Gastrocnemius medialis (tissue), 4 donors: Measurements from ENCODE around the gene LONRF2.

Experiments
- POLR2A ChIP-seq, 2 donors: fragments of 450-650 bp; IDR thresholded peaks; one replicate each; pipeline ENCODE4 v1.6.1; 2017; ENCODE audit warnings: antibody characterized with exemption in 2 of 2, mild to moderate bottlenecking in 2 of 2, moderate library complexity in 2 of 2
- TF ChIP-seq, protein P1 (sequence below), 5 experiments: fragments of 450-650 bp in 3 of 5; fragments of 200-600 bp in 2 of 5; sonication (generic) in 2 of 5; IDR thresholded peaks in 4 of 5; conservative IDR thresholded peaks in 1 of 5; 1 replicate in 4 of 5; 2 replicates in 1 of 5; pipeline ENCODE4 v1.5.1; 2016 to 2019; ENCODE audit warnings: antibody characterized with exemption in 5 of 5, mild to moderate bottlenecking in 3 of 5, moderate library complexity in 3 of 5

- TF ChIP-seq, protein P1, sequence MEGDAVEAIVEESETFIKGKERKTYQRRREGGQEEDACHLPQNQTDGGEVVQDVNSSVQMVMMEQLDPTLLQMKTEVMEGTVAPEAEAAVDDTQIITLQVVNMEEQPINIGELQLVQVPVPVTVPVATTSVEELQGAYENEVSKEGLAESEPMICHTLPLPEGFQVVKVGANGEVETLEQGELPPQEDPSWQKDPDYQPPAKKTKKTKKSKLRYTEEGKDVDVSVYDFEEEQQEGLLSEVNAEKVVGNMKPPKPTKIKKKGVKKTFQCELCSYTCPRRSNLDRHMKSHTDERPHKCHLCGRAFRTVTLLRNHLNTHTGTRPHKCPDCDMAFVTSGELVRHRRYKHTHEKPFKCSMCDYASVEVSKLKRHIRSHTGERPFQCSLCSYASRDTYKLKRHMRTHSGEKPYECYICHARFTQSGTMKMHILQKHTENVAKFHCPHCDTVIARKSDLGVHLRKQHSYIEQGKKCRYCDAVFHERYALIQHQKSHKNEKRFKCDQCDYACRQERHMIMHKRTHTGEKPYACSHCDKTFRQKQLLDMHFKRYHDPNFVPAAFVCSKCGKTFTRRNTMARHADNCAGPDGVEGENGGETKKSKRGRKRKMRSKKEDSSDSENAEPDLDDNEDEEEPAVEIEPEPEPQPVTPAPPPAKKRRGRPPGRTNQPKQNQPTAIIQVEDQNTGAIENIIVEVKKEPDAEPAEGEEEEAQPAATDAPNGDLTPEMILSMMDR (IDR thresholded peaks at IDR 0.05 in 4 of 5, conservative IDR thresholded peaks at IDR 0.05 in 1 of 5): no peak
- no peak for TF ChIP-seq POLR2A (IDR thresholded peaks at IDR 0.05)
Observed at GRCh38 chr2:100286318-100286717, 36.0 kb downstream of the LONRF2 start.
